ENCODE measurements around the gene ST6GALNAC4.

The ST6GALNAC4 gene

DNA sequence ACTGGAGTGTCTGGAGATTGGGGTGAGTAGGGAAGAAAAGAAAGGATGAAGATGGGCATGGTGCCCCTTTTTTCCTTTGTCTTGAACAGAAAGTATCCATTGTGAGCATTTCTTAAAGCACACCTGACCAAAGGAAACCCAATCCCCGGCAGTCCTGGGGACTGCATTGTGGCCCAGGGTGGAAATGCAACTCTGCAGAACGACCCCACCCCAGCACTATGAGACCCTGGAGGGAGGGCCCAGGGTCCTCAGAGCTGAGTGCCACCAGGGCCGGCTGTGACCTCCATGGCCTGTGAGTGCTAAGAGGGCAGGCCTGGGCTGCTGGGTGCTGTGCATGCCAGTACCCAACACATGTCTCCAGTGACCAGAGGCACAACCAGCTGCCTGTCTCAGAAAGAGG, 45.4 kb upstream of the ST6GALNAC4 start:
- no peak overlapping the region for H3K18ac ChIP-seq (ENCODE audit: low read length)
- no peaks in the 10 kb centered on the region for H3K36me3 ChIP-seq (replicated peaks in 1 of 2; ENCODE audit: control insufficient read depth in 2 of 2, insufficient read depth in 2 of 2, low read length in 2 of 2)
- H2BK120ac ChIP-seq (ENCODE audit: low read depth, low read length), result no peak overlapping the region
- no peak overlapping the region for H2BK15ac ChIP-seq (ENCODE audit: low read length)
- H3K9ac ChIP-seq (ENCODE audit: low read depth, low read length, poor library complexity), result no peak overlapping the region
- H3K9me3 ChIP-seq (replicated peaks in 1 of 2; ENCODE audit: control insufficient read depth in 2 of 2, insufficient read depth in 1 of 2, low read depth in 1 of 2, low read length in 2 of 2), result no peaks in the 10 kb centered on the region
- H2BK12ac ChIP-seq (ENCODE audit: low read length), result no peak overlapping the region
- H2AFZ ChIP-seq (ENCODE audit: low read length), result no peak overlapping the region
- H3K79me1 ChIP-seq (ENCODE audit: low read depth, low read length), result peaks cover 16% of the 10 kb centered on the region
- DNase-seq (ENCODE audit: low spot score), result no peak
- peak overlapping the region; percentile 3 for H3K4me2 ChIP-seq (ENCODE audit: insufficient read depth, low read length, poor library complexity, severe bottlenecking)
- H3K4me1 ChIP-seq (ENCODE audit: control insufficient read depth in 2 of 2, insufficient read depth in 1 of 2, low read depth in 1 of 2, low read length in 2 of 2), result peaks cover 17 to 28% of the 10 kb centered on the region in 2 donors
- no peak overlapping the region for H4K91ac ChIP-seq (ENCODE audit: low read depth, low read length, poor library complexity)
- H3K4me3 ChIP-seq (ENCODE audit: low read length in 2 of 2), result no peak overlapping the region
- H3K27me3 ChIP-seq (ENCODE audit: control insufficient read depth in 3 of 3, insufficient read depth in 3 of 3, low read depth in 1 of 3, low read length in 3 of 3), result no peaks in the 10 kb centered on the region
- H3K4ac ChIP-seq (ENCODE audit: low read length), result no peak overlapping the region
- H3K23ac ChIP-seq (ENCODE audit: low read depth, low read length, poor library complexity), result no peak overlapping the region
- no CpG with 5 or more reads among the region's 3 CpGs for WGBS, 2 donors (ENCODE audit: extremely low coverage in 2 of 2, insufficient read length in 2 of 2, insufficient replicate concordance in 1 of 2)
- H4K8ac ChIP-seq (ENCODE audit: low read depth, low read length), result no peak overlapping the region
- no peak overlapping the region for H3K14ac ChIP-seq (ENCODE audit: low read length)
- H2BK5ac ChIP-seq (ENCODE audit: low read length), result no peak overlapping the region
- H2AK5ac ChIP-seq (ENCODE audit: low read depth, low read length), result no peak overlapping the region
- no peak overlapping the region for H3K27ac ChIP-seq (replicated peaks; ENCODE audit: low read length)

DNA sequence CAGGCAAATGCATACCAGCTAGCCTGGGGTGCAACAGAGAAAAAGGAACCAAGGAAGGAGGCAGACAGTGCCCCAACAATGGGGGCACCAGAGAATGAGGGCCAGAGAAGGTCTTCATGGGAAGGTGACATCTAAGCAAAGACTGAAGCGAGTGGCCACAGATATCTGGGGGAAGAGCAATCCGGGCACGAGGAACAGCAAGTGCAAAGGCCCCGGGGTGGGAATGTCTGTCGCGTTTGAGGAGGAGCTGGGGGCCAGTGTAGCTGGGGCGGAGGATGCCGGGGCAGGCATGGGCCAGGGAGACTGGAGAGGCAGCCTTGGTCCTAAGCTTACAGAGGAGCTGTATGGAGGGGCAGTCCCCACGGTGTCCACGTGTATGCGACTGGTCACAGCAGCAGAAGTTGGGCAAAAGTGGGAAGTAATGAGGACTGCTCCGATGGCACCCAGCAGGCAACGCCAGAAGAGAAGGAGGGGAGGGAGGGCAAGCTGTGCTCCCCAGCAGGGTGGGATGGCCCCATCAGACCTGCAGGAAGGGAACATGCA, 44.8 kb upstream of the ST6GALNAC4 start:
- no peak overlapping the region for H4K8ac ChIP-seq (ENCODE audit: low read depth, low read length)
- no peaks in the 10 kb centered on the region for H3K36me3 ChIP-seq (replicated peaks in 1 of 2; ENCODE audit: control insufficient read depth in 2 of 2, insufficient read depth in 2 of 2, low read length in 2 of 2)
- H3K14ac ChIP-seq (ENCODE audit: low read length), result no peak overlapping the region
- H3K4ac ChIP-seq (ENCODE audit: low read length), result no peak overlapping the region
- no peak overlapping the region for H3K9ac ChIP-seq (ENCODE audit: low read depth, low read length, poor library complexity)
- peaks cover 16% of the 10 kb centered on the region for H3K79me1 ChIP-seq (ENCODE audit: low read depth, low read length)
- no peak overlapping the region for H2BK15ac ChIP-seq (ENCODE audit: low read length)
- H3K27me3 ChIP-seq (ENCODE audit: control insufficient read depth in 3 of 3, insufficient read depth in 3 of 3, low read depth in 1 of 3, low read length in 3 of 3), result no peaks in the 10 kb centered on the region
- no peak overlapping the region for H2AFZ ChIP-seq (ENCODE audit: low read length)
- peaks cover 15 to 23% of the 10 kb centered on the region in 2 donors for H3K4me1 ChIP-seq (ENCODE audit: control insufficient read depth in 2 of 2, insufficient read depth in 1 of 2, low read depth in 1 of 2, low read length in 2 of 2)
- no peak for DNase-seq (ENCODE audit: low spot score)
- H3K18ac ChIP-seq (ENCODE audit: low read length), result no peak overlapping the region
- no peak overlapping the region for H2BK120ac ChIP-seq (ENCODE audit: low read depth, low read length)
- no peak overlapping the region for H2AK5ac ChIP-seq (ENCODE audit: low read depth, low read length)
- WGBS, 2 donors (ENCODE audit: extremely low coverage in 2 of 2, insufficient read length in 2 of 2, insufficient replicate concordance in 1 of 2), result no CpG with 5 or more reads among the region's 13 CpGs
- H3K9me3 ChIP-seq (replicated peaks in 1 of 2; ENCODE audit: control insufficient read depth in 2 of 2, insufficient read depth in 1 of 2, low read depth in 1 of 2, low read length in 2 of 2), result no peaks in the 10 kb centered on the region
- no peak overlapping the region for H2BK12ac ChIP-seq (ENCODE audit: low read length)
- H3K4me2 ChIP-seq (ENCODE audit: insufficient read depth, low read length, poor library complexity, severe bottlenecking), result no peak overlapping the region
- no peak overlapping the region for H2BK5ac ChIP-seq (ENCODE audit: low read length)
- H3K23ac ChIP-seq (ENCODE audit: low read depth, low read length, poor library complexity), result peak overlapping the region; percentile 37
- H3K27ac ChIP-seq (replicated peaks; ENCODE audit: low read length), result no peak overlapping the region
- no peak overlapping the region for H3K4me3 ChIP-seq (ENCODE audit: low read length in 2 of 2)
- H4K91ac ChIP-seq (ENCODE audit: low read depth, low read length, poor library complexity), result no peak overlapping the region

DNA sequence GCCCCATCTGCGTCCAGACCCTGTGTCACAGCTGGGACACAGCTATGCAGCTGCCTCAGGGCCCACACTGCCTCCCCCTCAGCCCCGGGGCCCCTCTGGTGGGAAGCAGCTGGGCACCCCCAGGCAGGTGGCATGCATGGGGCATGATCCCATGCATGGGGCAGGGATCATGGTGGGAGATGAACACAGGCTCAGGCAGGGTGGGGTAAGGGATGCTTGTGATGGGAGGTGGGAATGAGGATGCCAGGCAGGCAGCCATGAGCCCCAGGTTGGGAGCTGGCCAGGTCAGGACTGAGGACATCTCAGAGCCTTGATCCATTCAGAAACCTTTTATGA, 44.3 kb upstream of the ST6GALNAC4 start:
- Histone ChIP-seq H3K79me1 (ENCODE audit: low read depth, low read length) (peaks cover 13% of the 10 kb centered on the region), H2AFZ (ENCODE audit: low read length) (no peak overlapping the region), H4K91ac (ENCODE audit: low read depth, low read length, poor library complexity) (no peak overlapping the region), H3K4me1 (ENCODE audit: control insufficient read depth in 2 of 2, insufficient read depth in 1 of 2, low read depth in 1 of 2, low read length in 2 of 2) (peaks cover 12 to 20% of the 10 kb centered on the region in 2 donors), H3K4me2 (ENCODE audit: insufficient read depth, low read length, poor library complexity, severe bottlenecking) (no peak overlapping the region), H3K9ac (ENCODE audit: low read depth, low read length, poor library complexity) (no peak overlapping the region), H3K4me3 (ENCODE audit: low read length in 2 of 2) (no peak overlapping the region), H2AK5ac (ENCODE audit: low read depth, low read length) (no peak overlapping the region), H3K27ac (replicated peaks; ENCODE audit: low read length) (no peak overlapping the region), H2BK5ac (ENCODE audit: low read length) (peak overlapping the region; percentile 42), H3K9me3 (replicated peaks in 1 of 2; ENCODE audit: control insufficient read depth in 2 of 2, insufficient read depth in 1 of 2, low read depth in 1 of 2, low read length in 2 of 2) (no peaks in the 10 kb centered on the region), H3K36me3 (replicated peaks in 1 of 2; ENCODE audit: control insufficient read depth in 2 of 2, insufficient read depth in 2 of 2, low read length in 2 of 2) (no peaks in the 10 kb centered on the region), H2BK12ac (ENCODE audit: low read length) (no peak overlapping the region), H3K4ac (ENCODE audit: low read length) (no peak overlapping the region), H3K23ac (ENCODE audit: low read depth, low read length, poor library complexity) (peak overlapping the region; percentile 61), H3K18ac (ENCODE audit: low read length) (peak overlapping the region; percentile 52), H3K14ac (ENCODE audit: low read length) (no peak overlapping the region), H2BK15ac (ENCODE audit: low read length) (no peak overlapping the region), H4K8ac (ENCODE audit: low read depth, low read length) (no peak overlapping the region), H3K27me3 (ENCODE audit: control insufficient read depth in 3 of 3, insufficient read depth in 3 of 3, low read depth in 1 of 3, low read length in 3 of 3) (no peaks in the 10 kb centered on the region), H2BK120ac (ENCODE audit: low read depth, low read length) (no peak overlapping the region)
- DNase-seq (ENCODE audit: low spot score), result no peak
- WGBS, 2 donors (ENCODE audit: extremely low coverage in 2 of 2, insufficient read length in 2 of 2, insufficient replicate concordance in 1 of 2), result no CpG with 5 or more reads among the region's 2 CpGs

DNA sequence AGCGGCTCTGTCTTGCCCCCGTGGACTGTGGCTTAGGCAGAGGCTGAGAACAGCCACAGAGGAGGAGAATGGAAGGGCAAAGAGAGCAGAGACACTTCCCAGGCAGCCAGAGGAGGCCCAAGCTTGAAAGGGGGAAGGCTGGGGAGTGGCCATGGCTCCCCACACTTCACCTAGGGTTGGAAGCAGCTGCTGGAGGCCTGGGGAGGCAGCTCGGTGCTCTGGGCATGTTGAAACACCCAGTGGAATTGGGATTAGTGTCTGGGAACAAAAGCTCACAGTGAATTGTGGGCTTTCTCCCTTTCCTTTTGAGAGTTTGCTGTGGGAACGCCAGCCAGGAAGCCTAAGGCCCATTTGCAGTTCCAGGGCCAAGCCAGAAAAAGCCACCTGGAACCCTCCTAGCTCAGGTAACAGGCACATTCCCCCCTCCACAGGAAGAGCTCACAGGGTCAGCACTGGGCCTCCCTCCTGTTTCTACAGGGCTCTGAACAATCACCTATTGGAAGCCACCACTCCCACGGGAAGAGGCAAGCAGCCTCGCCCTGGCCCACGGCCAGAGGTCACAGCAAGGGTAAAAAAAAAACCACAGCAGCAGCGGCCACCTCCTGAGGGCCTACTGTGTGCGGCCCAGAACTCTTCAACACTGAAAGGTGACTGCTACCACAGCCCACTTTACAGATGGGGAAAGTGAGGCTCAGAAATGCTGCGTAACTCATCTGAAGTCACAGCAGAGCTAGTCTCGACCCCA, 43.7 kb upstream of the ST6GALNAC4 start:
- DNase-seq (ENCODE audit: low spot score), result no peak
- no peak overlapping the region for H2BK120ac ChIP-seq (ENCODE audit: low read depth, low read length)
- H3K4me1 ChIP-seq (ENCODE audit: control insufficient read depth in 2 of 2, insufficient read depth in 1 of 2, low read depth in 1 of 2, low read length in 2 of 2), result peaks cover 10 to 20% of the 10 kb centered on the region in 2 donors
- peak overlapping the region; percentile 4 for H3K14ac ChIP-seq (ENCODE audit: low read length)
- no CpG with 5 or more reads among the region's 11 CpGs for WGBS, 2 donors (ENCODE audit: extremely low coverage in 2 of 2, insufficient read length in 2 of 2, insufficient replicate concordance in 1 of 2)
- H3K4ac ChIP-seq (ENCODE audit: low read length), result no peak overlapping the region
- peak overlapping the region; percentile 42 for H2BK5ac ChIP-seq (ENCODE audit: low read length)
- H3K18ac ChIP-seq (ENCODE audit: low read length), result peak overlapping the region; percentile 90
- H3K36me3 ChIP-seq (replicated peaks in 1 of 2; ENCODE audit: control insufficient read depth in 2 of 2, insufficient read depth in 2 of 2, low read length in 2 of 2), result no peaks in the 10 kb centered on the region
- H2BK15ac ChIP-seq (ENCODE audit: low read length), result no peak overlapping the region
- H3K27me3 ChIP-seq (ENCODE audit: control insufficient read depth in 3 of 3, insufficient read depth in 3 of 3, low read depth in 1 of 3, low read length in 3 of 3), result no peaks in the 10 kb centered on the region
- no peaks in the 10 kb centered on the region for H3K9me3 ChIP-seq (replicated peaks in 1 of 2; ENCODE audit: control insufficient read depth in 2 of 2, insufficient read depth in 1 of 2, low read depth in 1 of 2, low read length in 2 of 2)
- peaks cover 13% of the 10 kb centered on the region for H3K79me1 ChIP-seq (ENCODE audit: low read depth, low read length)
- H3K4me2 ChIP-seq (ENCODE audit: insufficient read depth, low read length, poor library complexity, severe bottlenecking), result no peak overlapping the region
- H3K4me3 ChIP-seq (ENCODE audit: low read length in 2 of 2), result no peak overlapping the region
- peak overlapping the region; percentile 60 for H3K27ac ChIP-seq (replicated peaks; ENCODE audit: low read length)
- no peak overlapping the region for H2AFZ ChIP-seq (ENCODE audit: low read length)
- peak overlapping the region; percentile 61 for H3K23ac ChIP-seq (ENCODE audit: low read depth, low read length, poor library complexity)
- H2AK5ac ChIP-seq (ENCODE audit: low read depth, low read length), result peak overlapping the region; percentile 71
- peak overlapping the region; percentile 86 for H4K91ac ChIP-seq (ENCODE audit: low read depth, low read length, poor library complexity)
- H2BK12ac ChIP-seq (ENCODE audit: low read length), result no peak overlapping the region
- peak overlapping the region; percentile 38 for H3K9ac ChIP-seq (ENCODE audit: low read depth, low read length, poor library complexity)
- H4K8ac ChIP-seq (ENCODE audit: low read depth, low read length), result no peak overlapping the region
